Measurements from ENCODE around the gene PLA2G12B.

PLA2G12B gene

DNA sequence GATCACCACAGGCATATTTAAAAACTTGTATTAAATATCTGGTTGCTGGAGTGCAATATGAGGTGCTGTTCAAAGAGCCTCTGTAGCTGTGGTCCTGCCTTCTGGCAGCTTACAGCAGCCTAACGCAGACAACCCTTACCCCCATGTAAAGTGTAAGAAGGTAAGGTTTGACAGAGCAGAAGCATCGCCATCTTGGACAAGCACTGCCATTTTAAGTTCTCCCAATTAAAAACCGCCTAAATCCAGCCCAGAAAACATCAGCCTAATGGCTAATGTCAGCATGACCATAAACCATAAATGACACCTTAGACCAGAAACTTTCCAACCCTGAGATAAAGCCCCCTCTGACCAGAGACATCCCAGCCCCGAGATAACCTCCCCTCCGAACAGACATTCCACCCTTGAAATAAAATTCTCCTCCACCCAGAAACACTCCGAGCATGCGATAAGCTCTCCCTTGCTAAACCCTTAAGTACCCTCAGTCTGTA, 66.4 kb downstream of the PLA2G12B start:
- DNase-seq = no peak

DNA sequence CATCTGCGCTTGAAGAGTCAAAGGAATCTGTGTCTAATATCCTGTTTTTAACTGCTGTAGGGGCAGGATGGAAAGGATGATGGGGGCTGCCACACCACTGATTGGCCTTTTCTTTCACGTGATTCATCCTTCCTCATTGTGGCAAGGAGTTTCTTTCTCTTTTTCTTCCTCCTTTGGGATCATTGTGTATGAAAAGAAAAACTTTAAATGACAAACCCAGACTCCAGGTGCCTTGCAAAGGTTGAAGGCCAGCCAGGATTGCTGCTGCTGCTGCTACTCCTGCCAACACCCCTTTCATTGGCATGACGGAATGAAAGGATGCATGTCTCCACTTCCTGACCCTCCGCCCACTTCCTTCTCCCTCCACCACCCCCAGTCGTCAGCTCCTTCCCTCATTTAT, 67.6 kb downstream of the PLA2G12B start:
- DNase-seq = no peak

DNA sequence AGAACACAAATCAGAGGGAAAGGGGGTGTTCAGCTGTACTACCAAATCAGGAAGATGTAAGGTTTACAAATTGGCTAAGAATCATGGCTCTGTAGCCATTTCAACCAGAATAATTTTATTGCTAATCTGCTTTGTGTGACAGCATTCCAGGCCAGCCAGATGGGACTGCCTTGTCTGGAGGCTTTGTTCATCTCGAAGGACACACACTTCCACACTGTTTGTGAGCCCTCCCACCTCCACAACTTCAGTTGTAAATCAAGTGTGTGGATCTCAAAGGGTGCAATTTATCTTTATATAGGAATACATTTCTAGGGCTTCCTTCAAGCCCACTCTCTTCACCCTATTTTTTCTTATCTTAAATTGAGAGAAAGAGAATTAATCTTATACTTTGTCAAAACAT, 68.0 kb downstream of the PLA2G12B start:
- no peak for DNase-seq

DNA sequence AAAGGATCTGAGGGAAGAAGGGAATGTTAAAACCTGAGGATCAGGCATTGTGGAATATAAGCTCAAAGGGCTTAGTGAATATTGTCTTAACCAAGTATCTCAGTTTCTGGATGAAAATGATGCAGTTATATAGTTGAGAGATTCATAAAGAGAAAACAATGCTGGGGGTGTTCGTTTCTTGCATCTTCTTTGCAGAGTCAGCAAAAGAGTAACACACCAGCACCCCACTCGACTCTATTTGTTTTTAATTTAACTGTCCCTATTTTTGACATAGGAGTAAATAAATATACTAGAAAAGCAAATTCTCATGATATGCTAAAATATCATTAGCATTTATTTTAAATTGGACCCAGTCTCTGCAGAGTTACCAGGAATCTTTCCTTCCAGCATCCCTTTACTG, 68.7 kb downstream of the PLA2G12B start:
- no peak for DNase-seq

Measured in stimulated activated CD8-positive, alpha-beta memory T cell treated with anti-CD3 and anti-CD28 coated beads, Interleukin-4, amount 100 ng/mL, for 48 hours (primary cell).